ENCODE data around the gene KLK14.

Gene KLK14

DNA sequence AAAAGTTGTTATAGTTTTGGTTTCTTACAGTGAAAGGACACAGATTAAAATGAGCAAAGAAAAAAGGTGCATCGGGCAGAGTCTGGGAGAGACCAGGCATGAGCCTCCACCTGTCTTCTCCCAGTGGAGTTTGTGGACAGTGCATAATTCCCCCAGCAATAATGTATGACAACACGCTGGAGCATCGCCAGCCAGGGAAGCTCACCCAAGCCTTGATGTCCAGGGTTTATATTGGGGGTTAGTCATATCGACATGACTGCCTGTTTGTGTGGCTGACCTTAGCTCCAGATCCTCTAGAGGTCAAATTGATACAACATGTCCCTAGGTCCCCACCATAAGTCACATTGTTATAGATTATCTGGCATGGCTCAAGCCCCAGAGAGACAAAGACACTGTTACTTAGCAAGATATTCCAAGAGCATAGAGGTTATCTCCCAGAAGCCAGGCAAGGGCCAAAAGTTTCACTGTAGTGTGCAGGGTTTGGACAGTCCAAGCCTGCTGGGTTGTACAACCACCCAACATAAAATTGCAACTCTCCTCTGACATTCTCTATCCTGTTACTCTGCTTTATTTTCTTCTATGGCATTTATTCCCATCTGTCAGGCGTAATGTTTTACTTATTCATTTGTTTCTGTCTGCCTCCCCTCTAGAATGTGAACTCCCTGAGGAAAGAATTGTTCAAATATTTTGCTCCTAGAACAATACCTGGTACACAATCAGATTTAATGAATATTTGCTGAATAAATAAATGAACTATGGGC, 12.2 kb downstream of the KLK14 start:
- no peak for DNase-seq (ENCODE audit: low read depth)
- H3K4me3 ChIP-seq (ENCODE audit: low read depth, low read length), result no peak overlapping the region

DNA sequence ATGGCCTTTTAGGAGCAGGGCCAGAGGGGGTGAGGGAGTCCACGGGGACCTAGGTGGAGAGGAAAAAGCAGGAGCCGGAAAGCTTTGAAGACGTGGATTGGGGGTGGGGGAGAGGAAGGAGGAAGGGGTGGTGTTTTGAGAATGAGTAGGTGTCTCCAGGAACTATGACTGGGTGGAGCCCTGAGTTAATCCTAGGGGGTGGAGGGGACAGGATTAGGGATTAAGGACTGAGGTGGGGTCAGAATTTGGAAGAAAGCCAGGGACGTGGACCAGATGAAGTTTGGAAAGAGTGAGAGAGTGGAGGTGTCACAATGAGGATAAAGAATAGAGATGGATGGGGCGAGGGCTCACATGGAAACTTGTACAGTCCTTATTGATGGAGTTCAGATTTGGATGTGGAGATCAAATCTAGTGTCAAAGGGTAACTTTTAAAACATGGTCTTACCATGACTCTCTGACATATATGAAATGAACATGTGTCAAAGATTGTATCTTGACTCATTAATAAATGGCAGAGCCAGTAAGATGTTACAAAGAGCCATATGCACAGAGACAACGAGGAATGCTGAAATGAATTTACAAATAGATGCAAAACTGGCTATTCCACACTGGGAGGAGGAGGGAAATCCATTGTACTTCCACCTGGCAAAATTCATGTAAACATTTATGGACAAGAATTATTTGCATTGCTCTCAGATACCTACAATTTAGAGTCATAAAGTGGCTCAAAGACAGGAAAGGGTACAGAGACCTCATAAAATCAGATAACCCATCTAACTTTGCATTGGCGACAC, 16.1 kb downstream of the KLK14 start:
- TF ChIP-seq, protein P1, sequence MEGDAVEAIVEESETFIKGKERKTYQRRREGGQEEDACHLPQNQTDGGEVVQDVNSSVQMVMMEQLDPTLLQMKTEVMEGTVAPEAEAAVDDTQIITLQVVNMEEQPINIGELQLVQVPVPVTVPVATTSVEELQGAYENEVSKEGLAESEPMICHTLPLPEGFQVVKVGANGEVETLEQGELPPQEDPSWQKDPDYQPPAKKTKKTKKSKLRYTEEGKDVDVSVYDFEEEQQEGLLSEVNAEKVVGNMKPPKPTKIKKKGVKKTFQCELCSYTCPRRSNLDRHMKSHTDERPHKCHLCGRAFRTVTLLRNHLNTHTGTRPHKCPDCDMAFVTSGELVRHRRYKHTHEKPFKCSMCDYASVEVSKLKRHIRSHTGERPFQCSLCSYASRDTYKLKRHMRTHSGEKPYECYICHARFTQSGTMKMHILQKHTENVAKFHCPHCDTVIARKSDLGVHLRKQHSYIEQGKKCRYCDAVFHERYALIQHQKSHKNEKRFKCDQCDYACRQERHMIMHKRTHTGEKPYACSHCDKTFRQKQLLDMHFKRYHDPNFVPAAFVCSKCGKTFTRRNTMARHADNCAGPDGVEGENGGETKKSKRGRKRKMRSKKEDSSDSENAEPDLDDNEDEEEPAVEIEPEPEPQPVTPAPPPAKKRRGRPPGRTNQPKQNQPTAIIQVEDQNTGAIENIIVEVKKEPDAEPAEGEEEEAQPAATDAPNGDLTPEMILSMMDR (conservative IDR thresholded peaks at IDR 0.05; ENCODE audit: low read depth, low read length), result no peak
- H3K4me3 ChIP-seq (ENCODE audit: low read depth, low read length), result no peak overlapping the region

More for the DNA sequence above, 12.2 kb downstream of the KLK14 start:
- TF ChIP-seq, protein P1 (conservative IDR thresholded peaks at IDR 0.05; ENCODE audit: low read depth, low read length), result no peak

DNA sequence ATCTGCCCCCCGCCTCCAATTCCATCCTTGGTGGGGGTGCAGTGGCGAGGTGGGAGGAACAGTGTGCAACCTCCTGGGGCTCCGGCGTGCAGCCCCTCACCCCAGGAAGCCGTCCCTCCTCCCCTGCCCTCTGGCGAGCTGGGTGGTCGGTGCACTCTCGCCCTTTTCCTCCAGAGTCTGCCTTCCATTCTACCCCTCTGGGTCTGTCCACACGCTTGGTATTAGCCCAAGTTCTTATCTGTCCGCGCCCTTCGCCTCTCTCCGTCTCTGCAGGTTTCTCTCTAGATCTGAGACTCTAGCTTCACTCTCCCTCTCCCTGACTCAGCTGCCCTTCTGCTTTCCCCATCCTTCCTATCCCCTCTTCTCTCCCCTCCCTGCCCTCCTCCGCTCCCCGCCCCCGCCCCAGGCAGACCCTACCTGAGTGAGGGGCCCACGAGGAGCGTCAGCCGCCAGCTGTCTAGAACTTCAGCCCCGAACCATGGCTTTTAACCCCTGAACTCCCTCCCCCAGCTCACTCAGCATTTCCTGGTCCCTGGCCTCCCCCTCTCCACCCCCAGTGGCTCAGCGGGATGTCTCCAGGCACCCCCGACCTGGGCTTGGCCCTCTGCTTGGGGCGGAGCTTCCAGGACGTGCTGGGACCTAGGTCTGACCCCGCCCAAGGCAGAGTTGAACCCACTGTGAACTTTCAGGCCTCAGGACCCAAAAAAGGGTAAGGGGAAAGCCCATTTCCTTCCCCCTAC, 17.3 kb downstream of the KLK14 start:
- no peak for DNase-seq (ENCODE audit: low read depth)
- H3K4me3 ChIP-seq (ENCODE audit: low read depth, low read length), result no peak overlapping the region
- TF ChIP-seq, protein P1 (conservative IDR thresholded peaks at IDR 0.05; ENCODE audit: low read depth, low read length), result no peak

More for the DNA sequence above, 16.1 kb downstream of the KLK14 start:
- DNase-seq (ENCODE audit: low read depth), result no peak

DNA sequence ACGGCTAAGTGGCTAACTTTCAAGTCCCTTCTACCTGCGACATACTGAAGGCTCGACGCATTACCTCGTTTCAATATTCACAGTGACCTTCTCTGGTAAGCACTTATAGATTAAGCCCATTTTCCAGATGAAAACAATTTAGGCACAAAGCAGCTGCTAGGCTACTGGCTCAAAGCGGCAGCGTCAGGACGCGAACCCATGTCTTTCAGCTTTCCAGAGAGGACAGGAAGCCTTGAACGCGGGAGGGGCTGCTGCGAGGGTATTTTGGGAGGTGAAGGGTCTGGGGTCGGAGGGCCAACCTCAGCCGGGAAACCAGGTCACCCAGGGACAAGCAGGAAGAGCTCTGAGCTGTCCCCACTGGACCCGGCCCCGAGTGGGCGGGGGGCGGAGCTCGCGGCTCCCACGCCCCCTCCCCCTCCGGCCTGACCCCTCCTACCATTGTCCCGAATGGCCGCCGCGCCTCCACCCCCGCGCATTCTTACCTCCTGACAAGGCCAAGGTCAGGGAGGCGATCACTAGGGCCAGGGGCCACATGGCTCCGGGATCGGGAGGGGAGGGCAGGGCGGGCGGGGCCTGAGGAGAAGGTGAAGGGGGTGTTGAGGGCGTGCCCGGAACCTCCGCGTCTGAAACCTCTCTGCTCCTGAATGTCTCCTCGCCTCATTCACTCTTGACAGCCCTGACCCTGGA, 18.0 kb downstream of the KLK14 start, which contains the start of gene KLK13:
TSS of gene KLK13 (minus strand) at position 559 of the 687 bp plus-strand sequence. CDS start at position 534, 25 bp downstream.
- DNase-seq (ENCODE audit: low read depth), result no peak
- TF ChIP-seq, protein P1 (conservative IDR thresholded peaks at IDR 0.05; ENCODE audit: low read depth, low read length), result no peak
- no peak within 1 kb of the TSS for H3K4me3 ChIP-seq (ENCODE audit: low read depth, low read length)

DNA sequence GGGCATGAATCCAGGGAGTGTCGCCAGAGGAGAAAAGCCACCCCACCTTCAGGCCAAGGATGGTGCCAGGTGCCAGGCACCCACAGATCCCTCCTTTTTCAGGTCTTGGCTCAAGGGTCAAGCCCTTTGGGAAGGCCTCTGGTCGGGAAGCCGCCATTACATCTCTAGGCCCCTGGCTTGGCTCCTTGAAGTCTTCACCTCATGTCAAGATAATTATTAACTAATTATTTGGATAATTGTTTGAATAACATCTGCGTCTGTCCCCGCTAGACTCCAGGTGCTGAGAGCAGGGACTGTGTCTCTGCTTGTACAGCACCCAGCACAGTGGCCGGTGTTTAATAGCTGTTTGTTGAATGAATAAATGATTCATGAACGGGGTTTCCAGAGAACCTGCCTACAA, 19.0 kb downstream of the KLK14 start:
- H3K4me3 ChIP-seq (ENCODE audit: low read depth, low read length), result no peak overlapping the region
- no peak for DNase-seq (ENCODE audit: low read depth)
- TF ChIP-seq, protein P1 (conservative IDR thresholded peaks at IDR 0.05; ENCODE audit: low read depth, low read length), result no peak

DNA sequence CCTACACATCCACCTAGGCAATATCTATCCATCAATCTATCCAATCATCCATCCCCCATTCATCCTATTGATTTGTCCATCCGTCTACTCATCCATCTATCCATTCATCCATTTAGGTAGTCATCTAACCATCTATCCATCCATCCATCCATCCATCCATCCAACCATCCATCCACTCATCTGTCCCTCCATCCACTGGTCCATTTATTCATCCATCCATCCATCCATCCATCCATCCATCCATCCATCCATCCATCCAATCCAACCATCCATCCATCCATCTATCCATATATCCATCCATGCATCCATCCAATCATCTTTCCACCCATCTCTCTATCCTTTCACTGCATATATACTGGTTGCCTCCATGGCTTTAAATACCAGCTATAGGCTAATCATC, 21.7 kb downstream of the KLK14 start:
- TF ChIP-seq, protein P1 (conservative IDR thresholded peaks at IDR 0.05; ENCODE audit: low read depth, low read length), result no peak
- no peak overlapping the region for H3K4me3 ChIP-seq (ENCODE audit: low read depth, low read length)
- no peak for DNase-seq (ENCODE audit: low read depth)
